GM12874 (cell line): ENCODE measurements around the gene PDGFA.

ENCODE experiments used
- TF ChIP-seq, protein P1 (sequence below): IDR thresholded peaks from 2 replicates; pipeline ENCODE4 v1.5.1; 2011; ENCODE audit warnings: low read depth, mild to moderate bottlenecking, control low read depth, low read length, moderate library complexity; ENCODE audit not compliant: insufficient read depth

The PDGFA gene

DNA sequence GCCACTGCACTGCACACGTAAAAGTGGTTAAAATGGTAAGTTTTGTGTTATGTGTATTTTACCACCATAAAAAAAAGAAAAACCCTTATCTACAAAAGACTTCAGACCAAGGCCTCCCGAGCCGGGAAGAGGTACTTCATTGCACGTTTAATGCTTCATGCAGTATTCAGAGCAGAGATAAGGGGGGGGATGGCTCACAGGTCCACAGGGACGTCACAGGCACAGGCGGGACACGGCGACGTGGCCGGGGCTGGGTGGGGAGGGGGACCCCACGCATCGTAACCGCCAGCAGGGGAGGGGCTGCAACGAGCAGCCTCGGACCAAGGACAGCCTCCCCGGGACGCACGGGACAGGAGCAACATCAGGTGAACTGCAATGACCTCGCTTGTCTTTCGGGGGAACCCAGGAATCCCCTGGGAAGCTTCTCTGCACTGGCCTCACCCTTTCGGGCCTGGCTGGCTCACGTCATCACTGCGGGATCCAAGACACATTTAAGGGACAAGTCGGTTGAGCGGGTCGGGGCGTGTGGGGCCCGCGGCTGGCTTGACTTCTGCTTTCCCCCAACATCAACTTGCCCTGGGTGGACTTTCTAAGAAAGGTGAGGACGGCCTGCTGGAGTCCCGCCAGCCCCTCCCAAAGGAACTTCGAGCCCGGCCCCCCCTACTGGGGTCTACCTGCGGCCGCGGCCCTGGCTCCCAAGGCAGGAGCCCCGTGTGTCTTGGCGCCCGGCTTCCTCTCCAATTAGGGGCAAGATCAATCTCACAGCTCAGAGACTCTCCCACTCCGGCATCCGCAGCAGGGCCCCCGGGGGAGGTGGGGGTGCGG lies 29.6 kb upstream of the PDGFA start:
- TF ChIP-seq, protein P1, sequence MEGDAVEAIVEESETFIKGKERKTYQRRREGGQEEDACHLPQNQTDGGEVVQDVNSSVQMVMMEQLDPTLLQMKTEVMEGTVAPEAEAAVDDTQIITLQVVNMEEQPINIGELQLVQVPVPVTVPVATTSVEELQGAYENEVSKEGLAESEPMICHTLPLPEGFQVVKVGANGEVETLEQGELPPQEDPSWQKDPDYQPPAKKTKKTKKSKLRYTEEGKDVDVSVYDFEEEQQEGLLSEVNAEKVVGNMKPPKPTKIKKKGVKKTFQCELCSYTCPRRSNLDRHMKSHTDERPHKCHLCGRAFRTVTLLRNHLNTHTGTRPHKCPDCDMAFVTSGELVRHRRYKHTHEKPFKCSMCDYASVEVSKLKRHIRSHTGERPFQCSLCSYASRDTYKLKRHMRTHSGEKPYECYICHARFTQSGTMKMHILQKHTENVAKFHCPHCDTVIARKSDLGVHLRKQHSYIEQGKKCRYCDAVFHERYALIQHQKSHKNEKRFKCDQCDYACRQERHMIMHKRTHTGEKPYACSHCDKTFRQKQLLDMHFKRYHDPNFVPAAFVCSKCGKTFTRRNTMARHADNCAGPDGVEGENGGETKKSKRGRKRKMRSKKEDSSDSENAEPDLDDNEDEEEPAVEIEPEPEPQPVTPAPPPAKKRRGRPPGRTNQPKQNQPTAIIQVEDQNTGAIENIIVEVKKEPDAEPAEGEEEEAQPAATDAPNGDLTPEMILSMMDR: no peak

- TF ChIP-seq, protein P1: no peak
Measured at GRCh38 chr7:548401-548800, 28.8 kb upstream of the PDGFA start.

DNA sequence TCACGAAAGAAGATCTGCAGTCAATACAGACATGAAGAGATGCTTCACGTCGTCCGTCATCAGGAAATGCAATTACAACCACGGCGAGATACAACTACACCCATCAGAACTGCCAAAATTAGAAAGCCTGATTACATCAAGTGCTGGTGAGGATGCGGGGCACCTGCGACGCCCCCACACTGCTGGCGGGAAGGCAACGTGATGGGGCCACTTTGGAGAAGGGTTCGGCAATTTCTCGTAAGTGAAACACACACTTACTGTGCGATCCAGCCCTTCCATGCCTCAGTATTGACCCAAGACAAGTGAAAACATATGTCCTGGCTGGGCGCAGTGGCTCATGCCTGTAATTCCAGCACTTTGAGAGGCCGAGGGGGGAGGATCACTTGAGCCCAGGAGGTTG lies 25.8 kb upstream of the PDGFA start:
- TF ChIP-seq, protein P1: no peak

- TF ChIP-seq, protein P1: no peak
Measured at GRCh38 chr7:544338-545221, 24.9 kb upstream of the PDGFA start.

- TF ChIP-seq, protein P1: no peak
Measured at GRCh38 chr7:543501-544337, 24.1 kb upstream of the PDGFA start.

DNA sequence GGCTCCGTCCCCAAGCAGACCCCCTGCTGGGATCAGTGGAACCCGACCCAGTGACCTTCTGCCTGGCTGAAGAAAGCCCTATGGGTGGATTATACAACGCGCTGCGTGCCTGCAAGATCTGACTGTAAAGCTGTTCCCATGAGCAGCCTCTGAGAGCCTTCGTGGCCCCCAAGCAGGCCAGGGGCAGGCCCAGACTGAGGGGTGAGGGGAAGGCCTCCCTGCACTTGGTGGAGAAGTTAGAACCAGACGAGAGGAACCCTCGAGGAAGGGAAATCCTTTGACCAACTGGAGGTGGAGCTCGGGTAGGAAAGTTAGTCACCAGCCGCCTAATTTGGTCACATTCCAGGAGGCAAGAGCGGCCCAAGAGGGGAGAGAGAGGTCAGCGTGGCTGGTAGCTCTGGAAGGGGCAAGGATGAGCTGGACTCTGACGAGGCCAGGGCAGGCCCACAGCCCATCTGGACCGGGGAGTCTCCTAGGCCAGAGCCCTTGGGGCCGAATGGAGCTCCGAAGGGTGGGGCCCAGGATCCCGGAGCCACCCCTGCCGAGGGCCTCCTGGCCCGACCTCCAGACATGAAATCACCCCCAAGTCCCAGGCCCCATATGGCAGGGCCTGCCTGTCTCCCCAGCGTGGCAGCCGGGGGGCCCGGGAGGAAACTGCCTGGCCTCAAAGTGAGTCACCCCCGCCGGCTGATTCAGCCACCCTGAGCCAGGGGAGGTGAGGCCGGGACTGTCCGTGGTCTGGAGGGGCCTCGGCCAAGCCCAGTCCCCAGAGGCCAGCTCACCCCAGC lies 23.3 kb upstream of the PDGFA start:
- TF ChIP-seq, protein P1: no peak
